Measurements from ENCODE around the gene TMC5. TPM values are rescaled to one million over a fixed set of nuclear protein-coding genes. Genes with fewer than 3 reads are reported as not detected.

The TMC5 gene
- total RNA-seq, 2 experiments from 2014 or later: not detected

DNA sequence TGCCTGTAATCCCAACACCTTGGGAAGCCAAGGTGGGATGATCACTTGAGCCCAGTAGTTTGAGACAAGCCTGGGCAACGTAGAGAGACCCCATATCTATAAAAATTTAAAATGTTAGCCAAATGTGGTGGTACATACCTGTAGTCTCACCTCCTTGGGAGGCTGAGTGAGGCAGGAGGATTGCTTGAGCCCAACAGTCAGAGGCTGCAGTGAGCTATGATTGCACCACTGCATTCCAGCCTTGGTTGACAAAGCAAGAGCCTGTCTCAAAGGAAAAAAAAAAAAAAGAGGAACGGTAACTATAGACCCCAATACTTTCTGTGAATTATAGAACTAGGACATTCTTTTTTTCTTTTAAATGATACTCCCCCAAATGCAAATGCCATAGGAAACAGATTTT is 1.8 kb upstream of the TMC5 start:
- Mint-ChIP-seq H3K4me1 (peaks cover 3% of the 10 kb centered on the region), H3K27ac (no peak overlapping the region), H3K9me3 (no peaks in the 10 kb centered on the region), H3K4me3 (no peak overlapping the region), H3K36me3 (no peaks in the 10 kb centered on the region), H3K27me3 (peaks cover 28% of the 10 kb centered on the region)
- POLR2A ChIA-PET: no interaction called here
- DNase-seq: no peak
- ATAC-seq (ENCODE audit: low read depth): no peak

DNA sequence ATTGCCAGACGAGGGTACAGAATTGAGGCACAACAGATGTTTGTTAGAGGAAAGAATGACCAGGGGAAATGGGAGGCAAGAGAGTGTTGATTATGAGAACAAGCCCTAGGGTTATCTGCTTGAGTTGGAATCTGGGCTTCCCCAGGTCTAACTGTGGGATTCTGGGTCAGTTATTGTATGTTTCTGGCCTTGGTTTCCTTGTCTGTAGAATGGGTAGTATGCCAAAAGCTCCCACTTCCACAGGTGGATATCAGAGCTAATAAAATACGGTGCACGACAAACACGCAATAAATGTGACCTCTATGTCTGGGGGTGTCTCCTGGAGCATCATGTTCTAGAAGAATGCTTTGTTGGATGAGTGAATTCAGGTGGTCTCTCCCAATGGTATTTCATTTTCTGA is 517 bp downstream of the TMC5 start:
- no peaks in the 10 kb centered on the region for H3K36me3 Mint-ChIP-seq
- ATAC-seq (ENCODE audit: low read depth): no peak
- peaks cover 15% of the 10 kb centered on the region for H3K27me3 Mint-ChIP-seq
- H3K9me3 Mint-ChIP-seq: peaks cover 5% of the 10 kb centered on the region
- POLR2A ChIA-PET: no interaction called here
- no peak for DNase-seq
- H3K4me1 Mint-ChIP-seq: no peaks in the 10 kb centered on the region
- no peak overlapping the region for H3K4me3 Mint-ChIP-seq
- H3K27ac Mint-ChIP-seq: no peak overlapping the region

DNA sequence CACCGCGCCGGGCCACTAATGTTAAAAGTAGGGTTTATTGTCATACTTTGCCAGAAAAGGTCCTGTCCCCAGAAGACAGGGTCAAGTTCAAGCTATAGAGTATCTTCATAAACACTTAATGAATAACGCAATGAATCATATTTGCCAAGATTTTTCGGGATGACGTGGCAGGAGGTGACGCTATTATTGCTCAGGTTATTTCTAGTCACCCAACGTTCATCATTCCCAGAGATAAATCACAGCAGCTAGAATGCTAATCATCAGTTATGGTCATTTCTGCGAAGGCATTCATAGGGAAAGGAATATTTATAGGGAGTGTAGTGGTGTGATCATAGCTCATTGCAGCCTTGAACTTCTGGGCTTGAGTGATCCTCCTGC is 2.0 kb downstream of the TMC5 start:
- ATAC-seq (ENCODE audit: low read depth) (no peak), DNase-seq (no peak)
- Mint-ChIP-seq H3K27ac (no peak overlapping the region), H3K4me3 (no peak overlapping the region), H3K36me3 (no peaks in the 10 kb centered on the region), H3K4me1 (no peaks in the 10 kb centered on the region), H3K27me3 (peaks cover 8% of the 10 kb centered on the region), H3K9me3 (peaks cover 5% of the 10 kb centered on the region)
- POLR2A ChIA-PET: no interaction called here

DNA sequence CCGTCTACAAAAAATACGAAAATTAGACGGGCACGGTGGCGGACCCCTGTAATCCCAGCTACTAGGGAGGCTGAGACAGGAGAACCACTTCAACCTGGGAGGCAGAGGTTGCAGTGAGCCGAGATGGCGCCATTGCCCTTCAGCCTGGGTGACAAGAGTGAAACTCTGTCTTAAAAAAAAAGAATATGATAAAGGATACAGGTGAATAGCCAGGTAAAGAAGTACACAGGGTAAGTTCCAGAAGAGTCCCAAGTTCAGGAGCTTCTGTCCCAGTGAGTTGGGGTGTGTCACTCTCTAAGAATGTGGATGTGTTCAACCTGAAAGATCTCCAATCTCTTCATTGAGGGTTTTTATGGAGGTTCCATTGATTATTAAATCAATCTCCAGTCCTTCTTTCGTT is 6.8 kb downstream of the TMC5 start:
- Mint-ChIP-seq H3K27me3 (peaks cover 16% of the 10 kb centered on the region), H3K4me3 (no peak overlapping the region), H3K9me3 (peaks cover 5% of the 10 kb centered on the region), H3K36me3 (no peaks in the 10 kb centered on the region), H3K4me1 (no peaks in the 10 kb centered on the region), H3K27ac (no peak overlapping the region)
- DNase-seq (no peak), ATAC-seq (ENCODE audit: low read depth) (no peak)
- POLR2A ChIA-PET: no interaction called here

DNA sequence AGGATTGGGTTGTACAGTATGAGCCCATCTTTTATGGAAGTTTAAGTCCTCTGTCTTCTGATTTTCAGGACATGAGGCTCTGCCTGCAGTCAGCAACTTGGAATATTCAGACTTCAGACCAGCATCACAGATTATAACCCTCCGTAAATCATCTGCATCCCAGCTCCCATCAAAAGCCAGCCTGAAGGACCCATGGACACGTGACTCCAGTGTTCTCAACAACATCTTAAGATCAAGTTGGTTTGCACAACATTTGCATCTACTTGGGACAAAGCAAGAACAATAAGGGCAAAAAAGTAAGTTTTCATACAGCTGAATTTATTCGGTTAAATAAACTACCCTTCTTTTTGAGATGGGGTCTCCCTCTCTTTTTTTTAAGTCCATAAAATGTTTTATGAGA is 12.7 kb downstream of the TMC5 start:
- POLR2A ChIA-PET: no interaction called here

DNA sequence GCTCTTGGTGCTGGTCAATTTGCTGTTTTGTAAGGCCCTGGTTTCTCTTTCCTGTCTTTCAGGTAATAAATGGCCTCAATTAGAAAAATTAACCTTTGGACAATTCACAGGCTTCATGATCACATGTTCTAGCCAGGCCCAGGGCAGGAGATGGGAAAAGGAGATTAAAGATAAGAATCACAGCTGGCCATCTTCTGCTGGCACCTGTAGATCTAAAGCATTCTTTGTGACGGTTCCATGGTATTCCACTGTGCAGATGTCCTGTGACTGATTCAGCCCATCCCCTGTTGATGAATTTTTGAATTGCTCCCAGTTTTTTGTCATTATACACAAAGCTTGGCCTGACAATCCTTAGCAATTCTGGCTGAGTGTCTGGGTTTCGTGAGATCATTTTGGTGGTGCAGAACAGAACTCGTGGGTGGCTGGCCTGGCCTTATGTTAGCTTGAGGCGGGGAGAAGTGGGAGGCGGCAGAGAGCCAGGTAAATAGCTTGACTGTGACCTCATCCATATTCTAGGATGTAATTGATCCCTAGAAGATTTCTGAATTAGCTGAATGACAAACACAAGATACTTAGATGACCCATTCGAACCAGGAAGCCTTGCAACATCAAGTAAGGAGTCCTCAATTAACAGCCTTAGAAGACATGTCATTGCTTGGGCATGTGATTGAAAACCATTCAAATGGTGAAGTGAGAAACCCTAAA is 14.1 kb downstream of the TMC5 start:
- no peak overlapping the region for H3K27ac Mint-ChIP-seq
- DNase-seq: no peak
- no peaks in the 10 kb centered on the region for H3K36me3 Mint-ChIP-seq
- no peak overlapping the region for H3K4me3 Mint-ChIP-seq
- peaks cover 17% of the 10 kb centered on the region for H3K27me3 Mint-ChIP-seq
- POLR2A ChIA-PET: no interaction called here
- H3K4me1 Mint-ChIP-seq: peaks cover 9% of the 10 kb centered on the region
- ATAC-seq (ENCODE audit: low read depth): no peak
- peaks cover 2% of the 10 kb centered on the region for H3K9me3 Mint-ChIP-seq

More for the DNA sequence above, 12.7 kb downstream of the TMC5 start:
- Mint-ChIP-seq H3K4me3 (no peak overlapping the region), H3K4me1 (peaks cover 9% of the 10 kb centered on the region), H3K9me3 (peaks cover 2% of the 10 kb centered on the region), H3K27ac (no peak overlapping the region), H3K27me3 (peaks cover 17% of the 10 kb centered on the region), H3K36me3 (no peaks in the 10 kb centered on the region)
- ATAC-seq (ENCODE audit: low read depth): no peak
- no peak for DNase-seq

DNA sequence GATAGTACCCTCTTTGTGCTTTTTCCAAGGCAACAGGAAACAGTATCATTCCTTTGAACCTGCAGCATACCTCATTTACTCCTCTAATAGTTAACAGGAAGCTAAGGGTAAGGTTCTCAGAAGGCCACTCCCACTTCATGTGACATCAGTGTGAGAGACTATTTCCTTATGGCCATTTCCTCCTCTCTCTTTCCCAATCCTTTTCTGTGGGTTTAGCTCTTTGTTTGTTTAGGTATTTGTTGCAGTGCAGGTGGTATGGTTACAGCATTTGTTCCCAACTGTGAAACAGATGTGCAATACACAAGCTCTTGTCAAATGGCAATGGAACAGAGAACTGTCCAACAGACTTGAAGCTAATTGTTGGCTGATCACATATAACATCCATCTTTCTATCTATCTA is 14.7 kb downstream of the TMC5 start:
- no peak overlapping the region for H3K27ac Mint-ChIP-seq
- no peak overlapping the region for H3K4me3 Mint-ChIP-seq
- H3K9me3 Mint-ChIP-seq: peaks cover 2% of the 10 kb centered on the region
- no peak for DNase-seq
- POLR2A ChIA-PET: no interaction called here
- peaks cover 9% of the 10 kb centered on the region for H3K4me1 Mint-ChIP-seq
- H3K36me3 Mint-ChIP-seq: no peaks in the 10 kb centered on the region
- ATAC-seq (ENCODE audit: low read depth): no peak
- peaks cover 18% of the 10 kb centered on the region for H3K27me3 Mint-ChIP-seq

DNA sequence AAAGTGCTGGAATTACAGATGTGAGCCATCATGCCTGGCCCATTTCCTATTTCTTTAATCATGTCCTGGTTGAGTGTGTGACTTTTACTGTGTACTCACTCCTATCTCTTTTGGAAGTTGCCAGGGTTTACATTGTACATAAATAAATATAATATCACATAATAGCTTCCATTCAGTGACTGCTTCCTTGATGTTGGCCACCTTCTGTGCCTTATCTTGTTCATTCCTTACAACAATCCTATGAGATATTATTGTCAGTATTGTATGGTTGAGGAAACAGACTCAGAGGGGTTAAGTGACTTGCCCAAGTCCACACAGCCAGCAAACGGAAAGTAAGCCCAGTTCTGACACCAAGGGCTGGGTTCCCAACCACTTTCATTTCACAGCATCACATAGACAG is 16.9 kb downstream of the TMC5 start:
- Mint-ChIP-seq H3K9me3 (peaks cover 2% of the 10 kb centered on the region), H3K36me3 (no peaks in the 10 kb centered on the region), H3K27ac (no peak overlapping the region), H3K4me1 (peaks cover 9% of the 10 kb centered on the region), H3K4me3 (no peak overlapping the region), H3K27me3 (peaks cover 18% of the 10 kb centered on the region)
- DNase-seq: no peak
- POLR2A ChIA-PET: no interaction called here
- ATAC-seq (ENCODE audit: low read depth): no peak

DNA sequence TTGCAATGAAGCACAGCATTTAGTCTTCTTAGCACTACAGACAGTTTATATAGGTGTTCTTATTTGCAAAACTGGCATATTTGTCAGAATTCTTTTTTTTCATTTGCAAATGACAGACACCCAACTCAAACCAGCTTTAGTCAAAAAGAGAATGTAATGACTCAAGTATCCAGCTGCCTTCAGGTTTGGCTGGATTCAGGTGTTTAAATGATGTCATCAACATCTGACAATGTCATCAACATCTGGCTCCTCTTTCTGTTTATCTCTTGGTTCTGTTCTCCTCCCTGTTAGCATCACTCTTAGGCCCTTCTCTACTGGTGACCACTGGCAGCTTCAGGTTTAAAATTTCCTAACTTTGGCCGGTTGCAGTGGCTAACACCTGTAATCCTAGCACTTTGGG is 18.9 kb downstream of the TMC5 start:
- Mint-ChIP-seq H3K27ac (no peak overlapping the region), H3K4me3 (no peak overlapping the region), H3K4me1 (peaks cover 9% of the 10 kb centered on the region), H3K27me3 (peaks cover 17% of the 10 kb centered on the region), H3K9me3 (peaks cover 2% of the 10 kb centered on the region), H3K36me3 (no peaks in the 10 kb centered on the region)
- POLR2A ChIA-PET: no interaction called here
- DNase-seq: no peak
- ATAC-seq (ENCODE audit: low read depth): no peak

DNA sequence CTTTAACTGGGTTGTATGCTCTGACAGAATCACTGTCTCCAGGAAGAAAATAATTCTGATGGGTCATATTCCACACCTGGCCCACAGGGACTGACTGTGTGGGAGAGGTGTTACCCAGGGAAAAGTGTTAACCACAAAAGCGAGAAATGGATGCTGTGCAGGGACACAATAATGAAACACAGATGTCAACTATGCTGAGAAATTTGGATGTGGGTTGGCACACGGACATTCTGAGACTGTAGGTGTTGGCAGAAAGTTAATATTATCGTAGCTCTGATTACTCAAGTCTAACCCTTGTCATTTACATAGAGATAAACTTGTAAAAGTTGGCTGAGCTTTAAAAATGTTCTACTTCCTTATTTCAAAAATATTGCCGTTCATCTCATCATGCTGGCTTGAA is 19.6 kb downstream of the TMC5 start:
- Mint-ChIP-seq H3K4me3 (no peak overlapping the region), H3K4me1 (peaks cover 5% of the 10 kb centered on the region), H3K27me3 (peaks cover 17% of the 10 kb centered on the region), H3K36me3 (no peaks in the 10 kb centered on the region), H3K27ac (no peak overlapping the region), H3K9me3 (no peaks in the 10 kb centered on the region)
- no peak for DNase-seq
- POLR2A ChIA-PET: no interaction called here
- ATAC-seq (ENCODE audit: low read depth): no peak

DNA sequence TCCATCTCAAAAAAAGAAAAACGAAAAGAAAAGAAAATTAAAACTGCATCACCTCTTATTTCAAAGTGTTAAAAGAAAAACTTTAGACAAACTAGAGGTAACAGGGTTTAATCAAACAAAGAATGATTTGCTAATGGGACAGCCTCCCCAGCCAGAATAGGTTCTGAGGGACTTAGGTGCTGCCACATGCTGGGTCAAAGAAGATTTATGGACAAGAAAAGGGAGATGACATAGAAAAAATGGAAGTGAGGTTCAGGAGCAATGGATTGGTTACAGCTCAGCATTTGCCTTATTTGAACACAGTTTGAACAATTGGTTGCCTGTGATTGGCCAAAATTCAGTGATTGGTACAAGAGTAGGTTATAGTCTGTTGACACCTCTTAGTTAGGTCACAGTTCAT is 21.1 kb downstream of the TMC5 start:
- POLR2A ChIA-PET: no interaction called here
- Mint-ChIP-seq H3K27ac (no peak overlapping the region), H3K36me3 (no peaks in the 10 kb centered on the region), H3K4me3 (no peak overlapping the region), H3K27me3 (peaks cover 17% of the 10 kb centered on the region), H3K4me1 (no peaks in the 10 kb centered on the region), H3K9me3 (no peaks in the 10 kb centered on the region)
- ATAC-seq (ENCODE audit: low read depth): no peak
- DNase-seq: no peak

DNA sequence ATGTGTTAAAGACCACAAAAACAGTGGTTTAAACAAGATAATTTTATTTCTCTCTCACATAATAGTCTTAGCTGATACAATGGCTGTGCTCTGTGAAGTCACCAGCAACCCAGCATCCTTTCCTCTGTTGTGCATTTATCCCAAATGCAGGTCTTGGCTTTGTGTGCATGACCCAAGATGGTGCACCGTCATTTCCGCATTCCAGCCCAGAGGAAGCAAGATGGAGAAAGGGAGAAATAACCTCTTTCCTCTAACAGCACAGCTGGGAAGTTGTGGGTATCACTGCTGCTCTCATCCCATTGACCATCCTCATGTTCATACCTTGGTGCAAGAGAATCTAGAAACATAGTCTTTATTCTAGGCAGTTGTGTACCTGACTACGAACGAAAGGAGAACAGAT is 21.8 kb downstream of the TMC5 start:
- ATAC-seq (ENCODE audit: low read depth): no peak
- Mint-ChIP-seq H3K9me3 (no peaks in the 10 kb centered on the region), H3K36me3 (no peaks in the 10 kb centered on the region), H3K4me3 (no peak overlapping the region), H3K27ac (no peak overlapping the region), H3K4me1 (no peaks in the 10 kb centered on the region), H3K27me3 (peaks cover 17% of the 10 kb centered on the region)
- no peak for DNase-seq
- POLR2A ChIA-PET: no interaction called here

DNA sequence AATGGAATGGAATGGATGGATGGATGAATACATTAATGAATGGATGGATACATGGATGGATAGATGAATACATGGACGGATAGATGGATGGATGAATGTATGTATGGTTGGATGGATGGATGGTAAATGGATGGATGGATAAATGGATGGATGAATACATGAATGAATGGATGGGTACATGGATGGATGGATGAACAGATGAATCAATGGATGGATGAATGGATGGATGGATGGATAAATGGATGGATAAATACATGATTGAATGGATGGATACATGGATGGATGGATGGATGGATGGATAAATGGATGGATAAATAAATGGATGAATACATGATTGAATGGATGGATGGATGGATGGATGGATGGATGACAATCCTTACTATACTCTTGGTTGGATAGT is 26.0 kb downstream of the TMC5 start:
- ATAC-seq (ENCODE audit: low read depth) (no peak), DNase-seq (no peak)
- H3K9me3 Mint-ChIP-seq: peaks cover 1% of the 10 kb centered on the region
- H3K27ac Mint-ChIP-seq: no peak overlapping the region
- H3K4me3 Mint-ChIP-seq: no peak overlapping the region
- peaks cover 10% of the 10 kb centered on the region for H3K27me3 Mint-ChIP-seq
- no peaks in the 10 kb centered on the region for H3K4me1 Mint-ChIP-seq
- POLR2A ChIA-PET: no interaction called here
- no peaks in the 10 kb centered on the region for H3K36me3 Mint-ChIP-seq

DNA sequence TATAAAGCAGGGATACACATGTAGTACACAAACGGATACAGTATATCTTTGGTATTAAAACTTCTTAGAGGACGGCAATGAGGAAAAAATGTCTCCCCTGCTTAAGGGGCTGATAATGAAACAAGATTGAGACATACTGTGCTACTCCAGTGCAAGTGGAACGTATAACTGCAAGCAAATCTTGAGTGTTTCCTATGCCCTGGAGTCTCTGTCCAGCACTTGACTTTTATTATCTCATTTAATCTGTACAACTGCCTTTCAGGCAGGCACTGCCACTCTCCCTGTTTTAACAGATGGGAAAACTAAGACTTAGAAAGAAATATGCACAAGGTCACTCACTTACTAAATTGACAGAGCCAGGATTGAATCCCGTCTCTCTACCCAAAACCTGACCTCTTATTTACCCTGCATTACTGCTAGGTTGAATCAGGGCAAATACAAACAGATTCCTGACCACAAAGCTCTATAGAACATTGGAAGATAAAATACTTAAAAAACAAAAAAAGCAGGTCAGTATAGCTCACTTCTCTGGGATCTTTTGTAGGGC is 28.7 kb downstream of the TMC5 start:
- no peaks in the 10 kb centered on the region for H3K4me1 Mint-ChIP-seq
- no peak for DNase-seq
- H3K36me3 Mint-ChIP-seq: no peaks in the 10 kb centered on the region
- peaks cover 1% of the 10 kb centered on the region for H3K9me3 Mint-ChIP-seq
- H3K27ac Mint-ChIP-seq: no peak overlapping the region
- H3K4me3 Mint-ChIP-seq: no peak overlapping the region
- no peak for ATAC-seq (ENCODE audit: low read depth)
- POLR2A ChIA-PET: no interaction called here
- H3K27me3 Mint-ChIP-seq: peaks cover 4% of the 10 kb centered on the region

DNA sequence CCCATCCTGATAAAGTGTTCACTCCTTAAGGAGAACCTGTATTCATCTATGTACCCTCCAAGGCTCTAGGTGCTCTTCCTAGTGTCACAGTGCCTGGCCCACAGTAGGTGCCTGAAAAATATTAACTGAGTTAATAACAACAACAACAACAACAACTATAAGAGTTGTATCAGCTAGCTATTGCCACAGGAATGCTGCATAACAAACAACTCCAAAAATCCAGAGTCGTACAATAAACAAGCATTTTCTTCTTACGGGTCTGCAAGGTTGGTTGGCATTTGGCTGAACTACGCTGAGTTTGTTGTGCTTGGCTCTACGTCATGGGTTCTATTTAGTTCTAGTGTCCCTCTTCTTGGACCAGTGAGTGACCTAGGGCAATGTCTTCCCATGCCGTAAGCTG is 29.2 kb downstream of the TMC5 start:
- H3K4me3 Mint-ChIP-seq: no peak overlapping the region
- no peak for ATAC-seq (ENCODE audit: low read depth)
- no peak for DNase-seq
- H3K27ac Mint-ChIP-seq: no peak overlapping the region
- peaks cover 1% of the 10 kb centered on the region for H3K9me3 Mint-ChIP-seq
- no peaks in the 10 kb centered on the region for H3K36me3 Mint-ChIP-seq
- no peaks in the 10 kb centered on the region for H3K4me1 Mint-ChIP-seq
- POLR2A ChIA-PET: no interaction called here
- H3K27me3 Mint-ChIP-seq: peaks cover 4% of the 10 kb centered on the region
